ENCODE data around the gene YEATS2. TPM values are rescaled to one million over a fixed set of nuclear protein-coding genes. Genes with fewer than 3 reads are reported as not detected.

Gene YEATS2
- total RNA-seq, 1 donor from 2014 or later = 62.1 TPM

DNA sequence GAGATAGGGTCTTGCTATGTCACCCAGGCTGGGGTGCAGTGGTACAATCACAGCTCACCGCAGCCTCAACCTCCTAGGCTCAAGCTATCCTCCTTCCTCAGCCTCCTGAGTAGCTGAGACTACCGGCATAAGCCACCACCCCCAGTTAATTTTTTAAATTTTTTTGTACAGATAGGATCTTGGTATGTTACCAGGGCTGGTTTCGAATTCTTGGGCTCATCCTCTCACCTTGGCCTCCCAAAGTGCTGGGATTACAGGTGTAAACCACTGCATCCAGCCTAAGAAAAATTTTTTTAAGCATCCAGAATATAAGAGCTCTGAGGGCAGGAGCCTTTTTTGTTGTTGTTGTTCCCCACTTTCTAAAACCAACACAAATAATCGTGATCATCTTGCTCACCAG, 142.2 kb downstream of the YEATS2 start:
- no peak for DNase-seq

DNA sequence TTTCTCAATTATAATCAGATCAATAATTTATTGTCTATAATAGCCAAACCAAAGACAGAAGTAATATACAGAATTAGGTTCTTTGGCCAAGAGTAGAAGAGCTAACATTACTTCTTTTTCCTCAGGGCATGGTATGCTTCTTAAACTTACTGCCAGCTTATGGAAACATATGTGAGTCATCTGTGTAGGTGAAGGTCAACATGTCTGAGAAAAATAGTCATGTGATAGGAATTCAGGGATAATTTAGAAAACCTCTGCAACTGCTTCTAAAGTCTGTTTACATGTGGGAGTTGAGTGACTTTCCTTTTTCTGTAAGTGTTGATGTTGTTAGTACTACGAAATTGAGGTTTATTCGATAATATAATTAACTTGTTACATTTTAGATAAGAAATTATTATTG, 147.0 kb downstream of the YEATS2 start:
- no peak for DNase-seq

DNA sequence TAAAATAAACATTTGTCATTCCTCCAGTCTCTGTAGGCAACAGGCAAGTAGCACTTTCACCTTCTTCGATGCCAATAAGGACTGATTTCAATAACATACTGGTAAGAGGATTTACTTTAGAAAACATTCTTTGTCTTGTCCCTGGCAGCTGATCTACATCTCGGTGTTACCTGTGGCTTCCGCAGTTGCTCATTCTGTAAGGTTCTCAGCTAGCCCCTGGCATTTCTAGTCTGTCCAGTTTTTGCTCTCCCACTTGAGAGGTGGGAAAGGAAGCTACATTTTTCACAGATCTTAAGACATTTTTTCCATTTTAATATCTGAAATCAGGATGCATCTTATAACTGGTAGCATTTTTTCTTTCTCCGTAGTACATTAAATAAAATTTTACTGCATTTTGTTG, 147.5 kb downstream of the YEATS2 start:
- DNase-seq = no peak

DNA sequence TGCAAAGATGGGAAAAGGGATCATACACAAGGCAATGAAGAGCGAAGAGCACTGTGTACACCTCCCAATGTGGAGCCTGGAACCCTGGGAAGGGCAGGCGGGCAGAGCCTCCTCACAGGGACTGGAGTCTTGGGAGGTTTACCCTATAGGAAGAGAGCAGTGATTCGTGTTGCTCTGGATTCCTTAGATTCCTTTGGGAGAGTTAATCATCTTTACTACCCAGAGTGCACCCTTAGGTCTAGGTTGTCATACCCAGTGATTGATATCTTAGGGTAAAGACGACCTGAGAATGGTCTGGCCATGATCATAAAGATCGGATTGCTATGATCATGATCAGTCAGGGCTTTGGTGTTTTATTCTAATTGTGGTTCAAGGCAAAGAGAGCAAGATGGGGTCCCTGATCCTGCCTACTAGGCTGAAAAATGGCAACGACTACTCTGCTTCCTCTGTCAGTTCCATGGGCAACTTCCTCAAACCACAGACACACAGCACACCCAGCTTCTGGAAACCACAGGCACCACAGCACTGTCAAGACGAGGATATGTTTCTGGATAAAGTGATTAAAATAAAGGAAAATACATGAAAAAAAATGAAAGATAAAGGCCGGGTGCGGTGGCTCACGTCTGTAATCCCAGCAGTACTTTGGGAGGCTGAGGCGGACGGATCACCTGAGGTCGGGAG, 148.2 kb downstream of the YEATS2 start:
- DNase-seq = no peak

DNA sequence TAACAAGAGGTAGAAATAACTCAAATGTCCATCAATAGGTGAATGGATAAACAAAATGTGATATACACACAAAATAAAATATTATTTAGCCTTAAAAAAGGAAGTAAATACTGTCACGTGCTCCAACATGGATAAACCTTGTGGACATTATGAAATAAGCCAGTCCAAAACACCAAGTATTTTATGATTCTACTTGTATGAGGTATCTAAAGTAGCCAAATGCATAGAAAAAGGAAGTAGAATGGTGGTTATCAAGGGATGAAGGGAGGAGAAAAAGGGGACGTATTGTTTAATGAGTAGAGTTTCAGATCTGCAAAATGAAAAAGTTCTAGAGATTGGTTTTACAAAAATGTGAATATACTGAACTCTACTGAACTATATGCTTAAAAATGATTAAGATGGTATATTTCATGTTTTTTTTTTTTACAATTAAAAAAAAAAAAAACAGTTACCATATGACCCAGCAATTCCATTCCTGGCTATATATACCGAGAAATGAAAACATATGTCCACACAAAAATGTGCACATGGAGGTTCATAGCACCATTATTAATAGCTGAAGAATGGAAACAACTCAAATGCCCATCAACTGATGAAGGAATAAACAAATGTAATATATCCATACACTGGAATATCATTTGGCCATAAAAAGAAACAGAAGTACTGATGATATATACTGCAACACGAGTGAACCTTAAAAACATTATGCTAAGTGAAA, 156.9 kb downstream of the YEATS2 start:
- no peak for DNase-seq

DNA sequence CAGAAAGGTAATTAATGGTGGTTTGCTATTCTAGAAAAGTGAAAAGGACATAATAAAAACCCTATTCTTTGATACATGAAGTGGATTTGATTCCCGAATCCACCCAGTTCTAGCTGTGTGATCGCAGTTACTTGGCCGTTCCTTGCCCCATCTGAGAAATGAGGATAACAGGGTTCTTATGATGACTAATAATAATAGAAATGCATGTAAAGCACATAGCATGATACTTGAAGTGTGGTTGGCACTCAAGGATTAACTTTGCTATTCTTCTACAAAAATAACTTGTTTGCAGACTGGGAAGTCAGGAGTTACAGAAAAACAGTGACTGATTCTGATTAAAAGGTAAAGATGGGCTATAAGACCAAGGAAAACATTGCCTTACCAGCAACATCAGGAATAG, 160.3 kb downstream of the YEATS2 start:
- no peak for DNase-seq

Other genes with a start within 250 kb of the YEATS2 start
- gene KLHL6, start 142.1 kb upstream of the YEATS2 start, total RNA-seq = 1.1 TPM
- gene KLHL24, start 62.2 kb upstream of the YEATS2 start, total RNA-seq = 299 TPM
- 4.5 TPM for gene MAP6D1, start 127.8 kb downstream of the YEATS2 start, total RNA-seq
- gene PARL, start 187.1 kb downstream of the YEATS2 start, total RNA-seq = 26.8 TPM